Measurements from ENCODE around the gene KRTAP12-1. TPM values are rescaled to one million over a fixed set of nuclear protein-coding genes. Genes with fewer than 3 reads are reported as not detected.

The KRTAP12-1 gene
- total and polyA plus RNA-seq, 2 donors (not counting 3 experiments of a cell fraction or from before 2014, with no cell fraction given): not detected

DNA sequence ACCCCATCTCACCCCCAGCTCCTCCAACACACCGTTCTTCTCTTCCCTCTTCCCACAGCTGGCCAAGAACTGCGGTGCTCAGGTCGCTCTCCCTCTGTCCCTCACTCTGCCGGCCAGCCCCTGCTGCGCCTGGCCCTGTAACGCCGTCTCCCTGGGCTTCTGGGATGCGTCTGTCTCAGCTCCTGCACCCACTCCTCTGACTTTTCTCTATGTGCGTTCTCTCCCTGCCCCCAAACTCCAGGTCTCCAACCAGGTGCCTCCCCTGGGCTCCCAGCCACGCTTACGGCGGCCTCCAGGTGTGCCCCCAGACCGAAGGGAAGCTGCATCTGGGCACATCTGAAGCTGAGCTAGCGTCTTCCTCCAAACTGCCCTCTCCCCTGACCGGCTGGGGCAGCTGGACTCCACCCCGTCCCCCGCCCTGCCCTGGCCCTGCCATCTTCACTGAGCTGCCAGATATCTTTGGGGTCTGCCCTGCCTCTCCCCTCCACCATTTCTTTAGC lies 17.6 kb upstream of the KRTAP12-1 start:
- no peak for FAIRE-seq
- Histone ChIP-seq H3K9me3 (replicated peaks; ENCODE audit: control insufficient read depth, insufficient read depth, low read length) (no peaks in the 10 kb centered on the region), H3K4me3 (replicated peaks in 1 of 3; ENCODE audit: insufficient read depth in 1 of 3, low read depth in 1 of 3, low read length in 3 of 3) (no peak overlapping the region), H3K27ac (ENCODE audit: insufficient read depth, low read depth, low read length) (no peak overlapping the region), H3K27me3 (ENCODE audit: control insufficient read depth in 2 of 2, insufficient read depth in 2 of 2, low read length in 2 of 2) (peaks cover 41% of the 10 kb centered on the region in 2 experiments), H3K4me2 (ENCODE audit: insufficient read depth, low read length) (no peak overlapping the region), H3K9me1 (replicated peaks; ENCODE audit: control insufficient read depth, extremely low read depth, insufficient read depth, low read length) (no peaks in the 10 kb centered on the region), H3K9ac (replicated peaks; ENCODE audit: extremely low read depth, insufficient read depth, low read length) (no peak overlapping the region), H2AFZ (ENCODE audit: low read depth, low read length) (no peak overlapping the region), H3K79me2 (ENCODE audit: control insufficient read depth, insufficient read depth, low read length) (no peaks in the 10 kb centered on the region), H4K20me1 (replicated peaks; ENCODE audit: control insufficient read depth, extremely low read depth, insufficient read depth, low read length) (no peaks in the 10 kb centered on the region), H3K4me1 (ENCODE audit: control insufficient read depth, extremely low read depth, insufficient read depth, low read length) (no peaks in the 10 kb centered on the region), H3K36me3 (ENCODE audit: control insufficient read depth in 2 of 2, extremely low read depth in 1 of 2, insufficient read depth in 2 of 2, low read length in 2 of 2) (no peaks in the 10 kb centered on the region)
- TF ChIP-seq MYC (IDR thresholded peaks at IDR 0.05; ENCODE audit: low read depth, low read length): no peak
- TF ChIP-seq EZH2 (IDR thresholded peaks at IDR 0.05; ENCODE audit: borderline replicate concordance, low read depth, low read length, severe bottlenecking): no peak
- no peak for TF ChIP-seq FOS (IDR thresholded peaks at IDR 0.05; ENCODE audit: borderline replicate concordance, insufficient read depth, low read length)
- dilution Hi-C loops (cut with MboI; ENCODE audit: extremely low pct_ligation_motif_present, low sequenced_read_pairs) (no loop called here), intact Hi-C loops (cut with micrococcal nuclease) (no loop called here)
- DNase-seq (ENCODE audit: low read depth, low spot score): no peak
- POLR2A ChIA-PET: no interaction called here
- no TSS peak for BruUV-seq (replicated peaks)
- CTCF ChIA-PET: interaction anchor here (0.9 kb wide), 1 partner anchor 93 kb away, joined by 3 read pairs; no protein-coding TSS in a partner anchor

- TF ChIP-seq MYC (IDR thresholded peaks at IDR 0.05; ENCODE audit: low read depth, low read length) (no peak), EZH2 (IDR thresholded peaks at IDR 0.05; ENCODE audit: borderline replicate concordance, low read depth, low read length, severe bottlenecking) (no peak), JUN (IDR thresholded peaks at IDR 0.05; ENCODE audit: borderline replicate concordance, insufficient read depth, insufficient read length, low read depth) (no peak), POLR2AphosphoS5 (IDR thresholded peaks at IDR 0.05; ENCODE audit: insufficient read depth, low read depth, low read length) (no peak), POLR2A (IDR thresholded peaks at IDR 0.05; ENCODE audit: low read depth, low read length) (no peak), FOS (IDR thresholded peaks at IDR 0.05; ENCODE audit: borderline replicate concordance, insufficient read depth, low read length) (no peak), GATA2 (IDR thresholded peaks at IDR 0.05; ENCODE audit: insufficient read depth, insufficient read length, low read depth, low read length) (no peak)
- TF ChIP-seq, protein P1, sequence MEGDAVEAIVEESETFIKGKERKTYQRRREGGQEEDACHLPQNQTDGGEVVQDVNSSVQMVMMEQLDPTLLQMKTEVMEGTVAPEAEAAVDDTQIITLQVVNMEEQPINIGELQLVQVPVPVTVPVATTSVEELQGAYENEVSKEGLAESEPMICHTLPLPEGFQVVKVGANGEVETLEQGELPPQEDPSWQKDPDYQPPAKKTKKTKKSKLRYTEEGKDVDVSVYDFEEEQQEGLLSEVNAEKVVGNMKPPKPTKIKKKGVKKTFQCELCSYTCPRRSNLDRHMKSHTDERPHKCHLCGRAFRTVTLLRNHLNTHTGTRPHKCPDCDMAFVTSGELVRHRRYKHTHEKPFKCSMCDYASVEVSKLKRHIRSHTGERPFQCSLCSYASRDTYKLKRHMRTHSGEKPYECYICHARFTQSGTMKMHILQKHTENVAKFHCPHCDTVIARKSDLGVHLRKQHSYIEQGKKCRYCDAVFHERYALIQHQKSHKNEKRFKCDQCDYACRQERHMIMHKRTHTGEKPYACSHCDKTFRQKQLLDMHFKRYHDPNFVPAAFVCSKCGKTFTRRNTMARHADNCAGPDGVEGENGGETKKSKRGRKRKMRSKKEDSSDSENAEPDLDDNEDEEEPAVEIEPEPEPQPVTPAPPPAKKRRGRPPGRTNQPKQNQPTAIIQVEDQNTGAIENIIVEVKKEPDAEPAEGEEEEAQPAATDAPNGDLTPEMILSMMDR (IDR thresholded peaks at IDR 0.05; ENCODE audit: extremely low read depth in 1 of 2, insufficient read depth in 1 of 2, low read depth in 1 of 2, low read length in 2 of 2): no peak
- TF ChIP-seq, protein P2, sequence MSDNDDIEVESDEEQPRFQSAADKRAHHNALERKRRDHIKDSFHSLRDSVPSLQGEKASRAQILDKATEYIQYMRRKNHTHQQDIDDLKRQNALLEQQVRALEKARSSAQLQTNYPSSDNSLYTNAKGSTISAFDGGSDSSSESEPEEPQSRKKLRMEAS (IDR thresholded peaks at IDR 0.05; ENCODE audit: insufficient read depth, insufficient read length): no peak
- FAIRE-seq (no peak), DNase-seq (ENCODE audit: low read depth, low spot score) (no peak)
- Histone ChIP-seq H2AFZ (ENCODE audit: low read depth, low read length) (no peak overlapping the region), H3K9ac (replicated peaks; ENCODE audit: extremely low read depth, insufficient read depth, low read length) (no peak overlapping the region), H3K9me3 (replicated peaks; ENCODE audit: control insufficient read depth, insufficient read depth, low read length) (no peaks in the 10 kb centered on the region), H3K4me3 (replicated peaks in 1 of 3; ENCODE audit: insufficient read depth in 1 of 3, low read depth in 1 of 3, low read length in 3 of 3) (no peak overlapping the region), H4K20me1 (replicated peaks; ENCODE audit: control insufficient read depth, extremely low read depth, insufficient read depth, low read length) (no peaks in the 10 kb centered on the region), H3K9me1 (replicated peaks; ENCODE audit: control insufficient read depth, extremely low read depth, insufficient read depth, low read length) (no peaks in the 10 kb centered on the region), H3K4me1 (ENCODE audit: control insufficient read depth, extremely low read depth, insufficient read depth, low read length) (no peaks in the 10 kb centered on the region), H3K79me2 (ENCODE audit: control insufficient read depth, insufficient read depth, low read length) (no peaks in the 10 kb centered on the region), H3K4me2 (ENCODE audit: insufficient read depth, low read length) (no peak overlapping the region), H3K36me3 (ENCODE audit: control insufficient read depth in 2 of 2, extremely low read depth in 1 of 2, insufficient read depth in 2 of 2, low read length in 2 of 2) (no peaks in the 10 kb centered on the region), H3K27me3 (ENCODE audit: control insufficient read depth in 2 of 2, insufficient read depth in 2 of 2, low read length in 2 of 2) (peaks cover 28 to 30% of the 10 kb centered on the region in 2 experiments), H3K27ac (ENCODE audit: insufficient read depth, low read depth, low read length) (no peak overlapping the region)
- dilution Hi-C loops (cut with MboI; ENCODE audit: extremely low pct_ligation_motif_present, low sequenced_read_pairs) (no loop called here), intact Hi-C loops (cut with micrococcal nuclease) (no loop called here)
- ChIA-PET POLR2A (no interaction called here), CTCF (no interaction called here)
- BruUV-seq (replicated peaks): no TSS peak
These were observed 16.1 kb upstream of the KRTAP12-1 start for GRCh38 chr21:44697811-44698734.
